Spinal cord (tissue), 10 donors: ENCODE data around the gene DENND5A. TPM values are rescaled to one million over a fixed set of nuclear protein-coding genes. Genes with fewer than 3 reads are reported as not detected.
"Not testable (repeated sequence)": the region's sequence is repeated elsewhere in the genome, so short reads cannot be mapped to it uniquely, and the experiment has no call there.

ENCODE experiments used
- DNase-seq, 6 donors: peaks; one replicate each; pipeline versions ENCODE4 v3.0.0 to v3.0.0-alpha.2; 2013 to 2015; ENCODE audit warnings: low spot score in 6 of 6, low read depth in 4 of 6
- H3K27ac ChIP-seq: one replicate; pipeline ENCODE4 v1.5.1; 2013; ENCODE audit warnings: low read depth, low read length, control low read depth
- H3K27me3 ChIP-seq: one replicate; pipeline ENCODE4 v1.6.1; 2013; ENCODE audit warnings: low read length; ENCODE audit not compliant: control insufficient read depth, insufficient read depth
- H3K36me3 ChIP-seq: one replicate; pipeline ENCODE4 v1.6.1; 2013; ENCODE audit warnings: low read length; ENCODE audit not compliant: control insufficient read depth, insufficient read depth
- H3K4me1 ChIP-seq: one replicate; pipeline ENCODE4 v1.6.1; 2013; ENCODE audit warnings: low read length; ENCODE audit not compliant: control insufficient read depth, insufficient read depth
- H3K4me3 ChIP-seq: one replicate; pipeline ENCODE4 v1.5.1; 2013; ENCODE audit warnings: low read depth, low read length, control low read depth
- H3K9me3 ChIP-seq: one replicate; pipeline ENCODE4 v1.6.1; 2013; ENCODE audit warnings: low read length; ENCODE audit not compliant: control insufficient read depth, insufficient read depth
- WGBS: methylation state at CpG from one replicate; pipeline ENCODE4 v1.1.5; 2013; ENCODE audit warnings: missing lambda C conversion rate; ENCODE audit not compliant: insufficient coverage; 5-methylcytosine and 5-hydroxymethylcytosine counted together
- polyA plus RNA-seq, 2 donors: library from polyadenylated mRNA; unstranded; fragments of 120-200 nt; gene quantifications; one replicate each; pipeline ENCODE4 v1.2.1, GENCODE V29; 2013; ENCODE audit not compliant: insufficient read length in 2 of 2
- total RNA-seq, 2 donors: library from RNA; depleted of rRNA in 1 of 2; stranded (reverse); fragments of 120-200 nt in 1 of 2; fragments of >200 nt in 1 of 2; gene quantifications; one replicate each; pipeline versions ENCODE4 v1.2.3 to v1.2.4, GENCODE V29; 2013 to 2014
- donor health status: healthy.

The DENND5A gene
- total and polyA plus RNA-seq, 4 donors, result 179 to 285 (median 183) TPM

DNA sequence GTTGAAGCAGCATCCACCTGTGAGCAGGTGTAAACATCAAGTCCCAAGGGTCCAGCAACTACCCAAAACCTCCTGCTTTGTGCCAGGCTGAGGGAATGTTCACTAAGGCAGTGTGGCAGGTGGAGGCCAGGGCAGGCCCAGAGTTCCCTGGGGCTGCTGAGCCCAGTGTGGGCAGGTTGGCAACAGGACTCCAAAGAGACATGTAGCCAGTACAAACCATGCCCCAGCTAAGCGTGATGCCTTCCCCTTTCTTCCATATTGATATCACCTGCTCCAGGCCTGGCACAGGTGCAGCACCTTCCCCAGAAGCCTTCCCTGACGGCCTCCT, 143.7 kb downstream of the DENND5A start:
- peaks cover 2% of the 10 kb centered on the region for H3K36me3 ChIP-seq
- H3K9me3 ChIP-seq, result no peaks in the 10 kb centered on the region
- no peak for DNase-seq
- WGBS, result no CpG with 5 or more reads among the region's 2 CpGs
- no peak overlapping the region for H3K27ac ChIP-seq
- no peaks in the 10 kb centered on the region for H3K4me1 ChIP-seq
- no peak overlapping the region for H3K4me3 ChIP-seq
- no peaks in the 10 kb centered on the region for H3K27me3 ChIP-seq

DNA sequence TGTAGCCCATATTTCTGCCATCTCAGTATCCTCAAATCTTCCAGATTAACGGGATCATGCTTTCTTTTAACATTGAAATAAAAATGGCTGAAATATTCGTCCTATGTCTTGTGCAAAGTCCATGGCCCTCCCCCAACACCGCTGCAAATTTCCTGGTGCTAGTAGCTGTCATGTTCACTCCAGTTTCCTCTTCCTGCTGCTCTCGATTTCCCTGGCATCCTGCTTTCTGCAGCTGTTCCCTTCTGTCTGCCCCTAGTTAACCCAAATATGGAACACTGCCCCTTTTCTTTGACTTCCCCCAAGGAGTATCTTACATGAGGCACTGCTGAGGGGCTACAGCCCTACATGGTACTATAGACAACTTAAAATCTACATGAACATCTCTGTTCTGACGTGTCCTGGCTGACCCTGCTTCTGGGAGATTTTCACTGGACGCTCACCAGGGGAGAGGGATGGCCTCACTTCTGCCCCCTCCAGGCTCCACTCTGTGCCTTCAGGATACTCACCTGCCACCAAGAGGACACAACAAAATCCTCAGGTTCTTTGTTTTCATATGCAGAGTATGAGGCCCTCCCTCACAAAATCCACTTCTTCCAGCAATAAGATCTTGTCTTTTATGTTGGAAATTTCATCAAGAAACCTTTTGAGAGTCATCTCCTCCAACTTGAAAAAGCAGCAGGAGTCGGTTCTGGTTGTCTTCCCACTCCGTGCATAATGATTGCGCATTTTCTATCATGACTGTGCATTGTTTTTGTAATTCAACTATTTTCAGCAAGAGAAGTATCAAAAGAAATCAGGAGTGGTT, 144.3 kb downstream of the DENND5A start:
- Histone ChIP-seq H3K27ac (no peak overlapping the region), H3K36me3 (peaks cover 2% of the 10 kb centered on the region), H3K27me3 (no peaks in the 10 kb centered on the region), H3K4me3 (no peak overlapping the region), H3K9me3 (no peaks in the 10 kb centered on the region), H3K4me1 (no peaks in the 10 kb centered on the region)
- WGBS, result 51% methylated on average over 8 of the region's 9 CpGs
- DNase-seq, result no peak

DNA sequence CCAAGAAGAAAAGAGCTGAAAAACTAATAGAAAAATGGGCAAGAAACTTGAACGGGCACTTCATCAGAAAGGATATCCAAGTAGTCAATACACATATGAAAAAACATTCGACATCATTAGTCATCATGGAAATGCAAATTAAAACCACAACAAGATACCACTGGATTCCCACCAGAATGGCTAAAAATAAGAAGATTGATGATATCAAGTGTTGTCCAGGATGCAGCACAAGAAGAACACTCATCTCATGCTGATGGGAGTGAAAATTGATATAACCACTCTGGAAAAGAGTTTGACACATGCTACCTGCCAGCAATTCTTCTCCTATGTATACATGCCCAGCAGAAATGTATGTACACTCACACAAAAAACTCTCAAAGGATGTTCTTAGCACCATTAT, 146.9 kb downstream of the DENND5A start:
- H3K27me3 ChIP-seq, result no peaks in the 10 kb centered on the region
- no peak overlapping the region for H3K27ac ChIP-seq
- H3K4me3 ChIP-seq, result no peak overlapping the region
- peaks cover 2% of the 10 kb centered on the region for H3K36me3 ChIP-seq
- WGBS, result no CpG with 5 or more reads among the region's 2 CpGs
- no peaks in the 10 kb centered on the region for H3K4me1 ChIP-seq
- no peaks in the 10 kb centered on the region for H3K9me3 ChIP-seq
- no peak for DNase-seq

DNA sequence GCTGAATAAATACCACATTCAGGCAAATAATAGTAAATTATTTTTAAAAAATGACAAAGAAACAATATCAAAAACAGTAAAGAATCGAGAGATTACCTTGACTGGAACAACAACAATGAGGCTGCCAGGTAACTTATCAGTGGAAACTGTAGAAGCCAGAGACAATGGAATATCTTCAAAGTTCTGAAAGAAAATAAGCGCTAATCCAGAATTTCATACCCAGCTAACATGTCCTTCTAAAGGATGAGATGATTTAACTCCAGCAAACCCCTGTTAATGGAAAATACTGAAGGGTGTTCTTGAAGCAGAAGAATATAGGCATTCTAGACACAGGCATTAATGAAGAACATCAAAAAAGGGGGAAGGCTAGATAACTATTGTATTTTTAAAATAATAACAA, 153.1 kb downstream of the DENND5A start:
- H3K36me3 ChIP-seq, result no peaks in the 10 kb centered on the region
- no peak overlapping the region for H3K4me3 ChIP-seq
- WGBS, result no CpG with 5 or more reads among the region's 2 CpGs
- H3K4me1 ChIP-seq, result no peaks in the 10 kb centered on the region
- no peak overlapping the region for H3K27ac ChIP-seq
- DNase-seq, result no peak
- no peaks in the 10 kb centered on the region for H3K9me3 ChIP-seq
- H3K27me3 ChIP-seq, result no peaks in the 10 kb centered on the region

DNA sequence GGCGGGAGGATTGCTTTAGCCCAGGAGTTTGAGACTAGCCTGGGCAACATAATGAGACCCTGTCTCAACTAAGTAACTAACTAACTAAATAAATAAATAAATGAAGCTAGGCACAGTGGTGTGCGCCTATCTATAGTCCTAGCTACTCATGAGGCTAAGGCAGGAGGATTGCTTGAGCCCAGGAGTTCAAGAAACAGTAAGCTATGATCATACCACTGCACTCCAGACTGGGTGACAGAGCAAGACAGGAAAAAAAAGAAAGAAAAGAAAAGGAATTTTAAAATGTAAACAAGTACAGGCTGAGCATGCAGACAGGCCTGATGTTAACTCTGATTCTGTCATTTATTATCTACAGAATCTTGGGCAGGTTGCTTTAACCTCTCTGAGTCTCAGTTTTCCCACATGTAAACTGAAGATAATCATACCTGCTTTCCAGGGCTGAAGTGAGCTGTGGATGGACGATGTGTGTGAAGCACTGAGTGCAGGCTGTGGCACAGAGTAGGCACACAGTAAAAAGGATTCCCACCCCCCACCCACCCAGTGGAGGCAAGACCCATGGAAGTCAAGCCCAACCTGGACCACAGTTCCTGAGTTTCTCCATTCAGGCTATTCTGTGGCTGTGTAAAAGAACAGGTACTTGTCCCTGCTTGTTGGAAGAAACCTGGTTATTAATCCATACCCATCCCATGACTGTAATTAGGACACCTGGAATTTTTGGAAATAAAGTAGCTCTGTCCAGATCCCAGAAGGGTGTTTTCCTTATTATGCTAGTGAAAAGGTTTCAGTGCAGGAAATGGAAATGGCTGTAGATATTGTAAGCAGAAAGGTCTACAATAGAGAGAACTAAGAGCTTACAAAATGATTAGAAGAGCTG, 155.1 kb downstream of the DENND5A start:
- H3K27ac ChIP-seq, result no peak overlapping the region
- WGBS, result no CpG with 5 or more reads among the region's 3 CpGs
- no peak for DNase-seq
- no peaks in the 10 kb centered on the region for H3K9me3 ChIP-seq
- no peaks in the 10 kb centered on the region for H3K27me3 ChIP-seq
- no peaks in the 10 kb centered on the region for H3K36me3 ChIP-seq
- no peak overlapping the region for H3K4me3 ChIP-seq
- H3K4me1 ChIP-seq, result no peaks in the 10 kb centered on the region

DNA sequence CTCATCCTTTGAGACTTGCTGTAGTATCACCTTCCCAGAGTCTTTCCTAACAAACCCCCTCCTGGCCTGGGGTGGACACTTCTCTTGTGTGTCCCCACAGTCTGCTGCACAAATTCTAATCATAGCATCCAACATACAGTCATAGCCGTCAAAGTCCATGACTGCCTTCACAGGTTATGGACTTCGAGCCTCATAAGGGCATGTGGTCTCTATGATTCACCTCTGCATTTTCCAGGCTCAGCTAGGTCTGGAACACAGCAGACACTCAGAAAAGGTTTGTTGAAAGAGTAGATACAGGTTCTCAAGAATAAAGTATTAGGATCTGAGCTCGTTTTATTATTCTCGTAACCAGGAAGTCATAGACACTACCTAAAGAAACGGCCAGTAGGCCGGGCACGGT, 160.6 kb downstream of the DENND5A start:
- Histone ChIP-seq H3K9me3 (no peaks in the 10 kb centered on the region), H3K27ac (no peak overlapping the region), H3K27me3 (no peaks in the 10 kb centered on the region), H3K4me3 (no peak overlapping the region), H3K4me1 (no peaks in the 10 kb centered on the region), H3K36me3 (no peaks in the 10 kb centered on the region)
- 90% methylated on average over 6 of the region's 7 CpGs for WGBS
- no peak for DNase-seq

DNA sequence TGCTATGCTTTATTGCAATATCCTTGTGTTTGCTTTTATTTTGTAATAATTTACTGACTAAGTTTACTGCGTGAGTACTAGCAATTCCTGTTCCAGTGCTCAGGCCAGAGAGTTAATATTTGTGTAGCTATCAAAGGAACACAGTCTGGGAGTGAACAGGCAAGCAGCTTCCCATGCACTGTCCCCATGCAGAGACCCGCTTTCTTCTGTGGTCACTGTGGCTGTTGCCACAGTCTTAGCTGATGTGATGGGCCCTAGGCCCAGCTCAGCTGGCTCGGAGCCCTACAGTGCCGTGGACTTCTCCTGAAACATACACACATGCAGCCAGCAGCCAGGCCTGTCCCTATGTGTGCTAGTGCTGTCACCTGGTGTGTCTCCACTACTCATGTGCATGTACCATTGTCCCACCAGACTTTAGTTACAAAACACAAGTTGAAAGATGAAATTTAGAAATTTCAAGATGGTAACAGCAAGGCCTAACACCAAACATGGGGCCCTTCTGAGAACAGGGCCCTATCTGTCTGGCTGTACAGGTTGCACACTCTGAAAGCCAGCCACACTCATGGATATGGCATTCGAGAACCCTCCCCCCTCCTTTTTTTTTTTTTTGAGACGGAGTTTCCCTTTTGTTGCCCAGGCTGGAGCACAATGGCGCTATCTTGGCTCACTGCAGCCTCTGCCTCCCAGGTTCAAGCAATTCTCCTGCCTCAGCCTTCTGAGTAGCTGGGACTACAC, 161.4 kb downstream of the DENND5A start:
- Histone ChIP-seq H3K4me3 (no peak overlapping the region), H3K27me3 (no peaks in the 10 kb centered on the region), H3K27ac (no peak overlapping the region), H3K9me3 (no peaks in the 10 kb centered on the region), H3K36me3 (no peaks in the 10 kb centered on the region), H3K4me1 (no peaks in the 10 kb centered on the region)
- DNase-seq, result no peak
- WGBS, result 87% methylated on average over 5 of the region's 7 CpGs

DNA sequence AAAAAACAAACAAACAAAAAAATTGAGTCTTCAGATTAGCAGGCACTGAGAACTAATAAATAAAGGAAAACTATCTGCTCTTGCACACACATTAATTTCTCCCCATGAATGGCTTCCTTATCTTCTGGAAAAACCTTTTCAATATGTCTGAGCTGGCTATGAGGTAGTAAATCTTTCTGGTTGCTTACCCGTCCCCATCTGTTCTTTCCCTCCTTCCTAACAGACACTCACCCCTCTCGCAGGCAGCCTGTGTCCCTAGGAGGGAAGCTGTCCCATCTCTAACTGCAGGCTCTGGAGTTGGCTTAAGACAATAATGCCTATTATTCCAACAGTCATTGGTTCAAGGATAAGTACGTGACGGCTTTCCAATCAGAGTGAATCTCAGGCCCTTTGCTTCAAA, 165.5 kb downstream of the DENND5A start:
- Histone ChIP-seq H3K9me3 (no peaks in the 10 kb centered on the region), H3K4me1 (no peaks in the 10 kb centered on the region), H3K27me3 (no peaks in the 10 kb centered on the region), H3K27ac (no peak overlapping the region), H3K36me3 (no peaks in the 10 kb centered on the region), H3K4me3 (no peak overlapping the region)
- peak in 2 of 6 donors; percentile 11 to 16 for DNase-seq
- WGBS, result 67% methylated on average over 1 of the region's 4 CpGs

DNA sequence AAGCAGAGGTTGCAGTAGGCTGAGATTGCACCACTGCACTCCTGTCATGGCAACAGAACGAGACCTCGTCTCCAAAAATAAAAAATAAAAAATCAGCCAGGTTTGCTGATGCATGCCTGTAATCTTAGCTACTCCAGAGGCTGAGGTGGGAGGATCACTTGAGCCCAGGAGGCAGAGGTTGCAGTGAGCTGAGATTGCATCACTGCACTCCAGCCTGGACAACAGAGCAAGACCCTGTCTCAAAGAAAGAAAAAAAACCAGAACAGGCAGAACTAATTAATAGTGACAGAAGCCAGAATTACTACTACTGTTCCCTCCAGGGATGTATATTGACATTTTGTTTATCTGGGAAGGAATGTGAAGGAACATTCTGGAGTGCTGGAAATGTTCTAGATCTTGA, 166.7 kb downstream of the DENND5A start:
- H3K4me3 ChIP-seq, H3K36me3 ChIP-seq, H3K27me3 ChIP-seq, H3K4me1 ChIP-seq, H3K9me3 ChIP-seq, H3K27ac ChIP-seq, DNase-seq: not testable (repeated sequence)
- WGBS, result 81% methylated on average over 2 of the region's 2 CpGs
